ENCODE measurements around the gene LEP.
"Not testable (repeated sequence)": the region's sequence is repeated elsewhere in the genome, so short reads cannot be mapped to it uniquely, and the experiment has no call there.

Gene LEP

DNA sequence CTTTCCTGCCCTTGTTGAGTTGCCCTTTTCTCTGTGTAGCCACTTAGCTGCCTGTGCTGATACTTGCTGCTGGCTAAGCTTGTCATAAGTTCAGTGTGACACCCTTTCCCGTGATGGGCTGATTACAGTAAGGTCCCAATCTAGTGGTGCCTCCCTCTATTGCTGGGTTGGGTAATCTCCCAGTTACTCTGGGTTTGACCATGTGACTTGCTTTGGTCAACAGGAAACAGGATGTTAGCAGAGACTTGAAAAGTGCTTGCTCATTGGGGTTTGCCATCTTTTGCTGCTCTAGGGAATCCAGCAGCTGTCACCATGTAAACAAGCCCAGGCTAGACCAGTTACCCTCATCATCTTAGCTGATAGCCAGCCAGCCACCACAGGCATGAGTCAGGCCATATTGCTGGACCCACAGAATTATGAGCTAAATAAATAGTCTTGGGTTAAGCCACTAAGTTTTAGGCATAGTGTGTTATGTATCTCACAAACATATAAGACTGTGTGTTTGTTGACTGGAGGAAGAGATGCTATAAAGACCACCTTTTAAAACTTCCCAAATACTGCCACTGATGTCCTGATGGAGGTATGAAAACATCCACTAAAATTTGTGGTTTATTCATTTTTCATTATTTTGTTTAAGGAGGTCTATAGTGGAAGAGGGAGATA, 4.0 kb upstream of the LEP start:
- H3K27ac ChIP-seq: no peak overlapping the region
- TF ChIP-seq ZFX (IDR thresholded peaks at IDR 0.05; ENCODE audit: borderline replicate concordance): no peak
- TF ChIP-seq, protein P1, sequence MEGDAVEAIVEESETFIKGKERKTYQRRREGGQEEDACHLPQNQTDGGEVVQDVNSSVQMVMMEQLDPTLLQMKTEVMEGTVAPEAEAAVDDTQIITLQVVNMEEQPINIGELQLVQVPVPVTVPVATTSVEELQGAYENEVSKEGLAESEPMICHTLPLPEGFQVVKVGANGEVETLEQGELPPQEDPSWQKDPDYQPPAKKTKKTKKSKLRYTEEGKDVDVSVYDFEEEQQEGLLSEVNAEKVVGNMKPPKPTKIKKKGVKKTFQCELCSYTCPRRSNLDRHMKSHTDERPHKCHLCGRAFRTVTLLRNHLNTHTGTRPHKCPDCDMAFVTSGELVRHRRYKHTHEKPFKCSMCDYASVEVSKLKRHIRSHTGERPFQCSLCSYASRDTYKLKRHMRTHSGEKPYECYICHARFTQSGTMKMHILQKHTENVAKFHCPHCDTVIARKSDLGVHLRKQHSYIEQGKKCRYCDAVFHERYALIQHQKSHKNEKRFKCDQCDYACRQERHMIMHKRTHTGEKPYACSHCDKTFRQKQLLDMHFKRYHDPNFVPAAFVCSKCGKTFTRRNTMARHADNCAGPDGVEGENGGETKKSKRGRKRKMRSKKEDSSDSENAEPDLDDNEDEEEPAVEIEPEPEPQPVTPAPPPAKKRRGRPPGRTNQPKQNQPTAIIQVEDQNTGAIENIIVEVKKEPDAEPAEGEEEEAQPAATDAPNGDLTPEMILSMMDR (IDR thresholded peaks at IDR 0.05): no peak

DNA sequence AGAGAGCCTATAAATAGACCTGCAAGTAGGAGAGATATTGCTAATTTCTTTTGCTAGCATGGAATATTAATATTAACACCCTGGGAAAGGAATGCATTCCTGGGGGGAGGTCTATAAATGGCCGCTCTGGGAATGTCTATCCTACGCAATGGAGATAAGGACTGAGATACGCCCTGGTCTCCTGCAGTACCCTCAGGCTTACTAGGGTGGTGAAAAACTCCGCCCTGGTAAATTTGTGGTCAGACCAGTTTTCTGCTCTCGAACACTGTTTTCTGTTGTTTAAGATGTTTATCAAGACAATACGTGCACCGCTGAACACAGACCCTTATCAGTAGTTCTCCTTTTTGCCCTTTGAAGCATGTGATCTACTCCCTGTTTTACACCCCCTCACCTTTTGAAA, 1.9 kb upstream of the LEP start:
- H3K27ac ChIP-seq: not testable (repeated sequence)

DNA sequence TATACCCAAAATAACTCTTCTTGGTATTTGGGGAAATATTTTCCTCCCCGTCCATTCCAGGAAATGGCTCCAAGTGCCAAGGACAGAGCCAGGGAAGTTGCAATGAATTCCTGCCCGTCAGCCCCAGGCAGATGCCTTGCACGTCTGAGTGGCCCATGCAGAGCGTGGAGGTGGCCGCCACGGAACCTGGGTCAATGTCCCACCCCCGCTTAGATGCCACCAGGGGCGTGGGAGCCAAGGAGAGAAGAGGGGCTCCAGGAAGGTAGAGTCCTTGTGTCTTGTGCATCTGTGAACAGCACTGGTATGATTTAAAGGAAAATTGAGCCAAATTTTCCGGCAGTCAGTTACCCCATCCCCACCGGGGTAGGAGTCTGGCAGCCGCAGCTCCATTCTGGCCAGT, 1.6 kb downstream of the LEP start:
- H3K27ac ChIP-seq: no peak overlapping the region
- no peak for TF ChIP-seq ZFX (IDR thresholded peaks at IDR 0.05; ENCODE audit: borderline replicate concordance)
- TF ChIP-seq, protein P1 (IDR thresholded peaks at IDR 0.05): no peak

DNA sequence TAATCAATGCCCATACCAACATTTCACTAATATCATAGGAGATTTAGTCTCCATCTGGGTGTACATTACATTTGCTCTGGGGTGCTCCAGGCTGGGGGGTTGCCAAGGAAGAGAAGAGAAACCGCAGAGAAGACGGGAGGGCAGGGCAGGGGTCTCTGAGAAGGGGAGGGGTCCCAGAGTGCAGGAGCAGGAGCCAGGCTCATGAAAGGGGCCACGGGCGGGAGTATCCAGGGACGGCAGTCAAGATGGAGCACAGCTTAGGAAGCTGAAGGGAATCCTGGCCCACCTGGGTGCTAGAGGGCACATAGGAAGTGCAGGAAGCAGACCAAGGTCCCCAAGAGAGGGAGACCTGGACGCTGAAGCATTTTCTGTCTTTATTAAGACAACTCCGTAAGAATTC, 2.2 kb downstream of the LEP start:
- TF ChIP-seq, protein P1 (IDR thresholded peaks at IDR 0.05): no peak
- TF ChIP-seq ZFX (IDR thresholded peaks at IDR 0.05; ENCODE audit: borderline replicate concordance): no peak
- H3K27ac ChIP-seq: no peak overlapping the region

DNA sequence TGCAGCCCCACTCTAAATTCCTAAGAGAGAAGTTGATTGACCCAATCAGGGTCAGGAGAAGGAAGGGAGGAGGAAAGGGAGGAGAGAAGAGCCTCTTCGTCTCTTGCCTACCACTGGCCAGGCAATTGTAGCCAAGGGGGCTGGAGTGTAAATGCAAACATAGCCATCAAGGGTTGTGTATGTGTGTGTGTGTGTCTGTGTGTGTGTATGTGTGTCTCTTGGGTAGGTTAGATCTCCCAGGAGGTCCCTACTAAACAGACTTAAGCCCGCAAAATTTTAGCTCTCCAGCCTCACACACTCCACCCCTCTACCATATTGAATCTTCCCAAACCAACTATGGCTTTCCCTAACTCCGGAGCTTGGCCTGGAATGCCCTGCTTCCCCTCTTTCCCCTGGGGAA, 3.8 kb downstream of the LEP start:
- TF ChIP-seq, protein P1 (IDR thresholded peaks at IDR 0.05): no peak
- TF ChIP-seq ZFX (IDR thresholded peaks at IDR 0.05; ENCODE audit: borderline replicate concordance): no peak
- H3K27ac ChIP-seq: no peak overlapping the region

DNA sequence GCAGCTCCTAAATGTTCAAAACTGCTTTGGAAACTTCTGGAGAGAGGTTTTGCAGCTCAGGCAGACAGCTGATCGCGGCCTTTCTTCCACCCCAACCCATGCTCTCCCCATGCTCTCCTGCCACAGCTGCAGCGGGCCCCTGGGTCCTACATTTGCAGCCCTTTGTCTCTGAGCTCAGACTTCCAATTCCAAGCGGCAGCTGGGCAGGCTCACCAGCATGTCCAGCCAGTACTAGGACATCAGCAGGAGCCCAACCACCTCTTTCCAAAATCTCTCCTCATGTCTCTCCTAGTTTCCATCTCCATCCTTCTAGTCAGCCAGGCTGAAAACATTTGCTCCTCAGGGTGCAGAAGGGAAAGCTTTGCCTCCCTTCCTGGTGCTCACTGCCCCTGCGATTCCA, 6.0 kb downstream of the LEP start:
- TF ChIP-seq, protein P1 (IDR thresholded peaks at IDR 0.05): no peak
- no peak for TF ChIP-seq ZFX (IDR thresholded peaks at IDR 0.05; ENCODE audit: borderline replicate concordance)
- H3K27ac ChIP-seq: no peak overlapping the region

DNA sequence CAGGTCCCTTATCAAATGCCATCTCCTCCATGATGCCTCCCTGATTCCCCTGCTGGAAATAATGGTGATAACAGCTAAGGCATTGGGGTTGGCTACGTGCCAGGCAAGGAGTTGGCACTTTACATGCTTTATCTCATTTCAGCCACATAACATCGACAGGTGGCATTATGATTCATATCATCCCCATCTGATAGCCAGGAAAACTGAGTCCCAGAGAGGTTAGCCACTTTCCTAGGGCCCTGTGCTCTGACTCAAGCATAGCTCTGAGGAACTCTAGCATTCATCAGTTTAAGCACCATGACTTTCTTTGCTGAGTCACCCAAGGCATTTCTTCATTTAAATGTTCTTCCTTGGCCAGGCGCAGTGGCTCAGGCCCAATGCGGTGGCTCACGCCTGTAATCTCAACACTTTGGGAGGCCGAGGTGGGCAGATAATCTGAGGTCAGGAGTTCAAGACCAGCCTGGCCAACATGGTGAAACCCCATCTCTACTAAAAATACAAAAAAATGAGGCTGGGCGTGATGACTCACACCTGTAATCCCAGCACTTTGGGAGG, 6.6 kb downstream of the LEP start:
- no peak overlapping the region for H3K27ac ChIP-seq
- TF ChIP-seq ZFX (IDR thresholded peaks at IDR 0.05; ENCODE audit: borderline replicate concordance): no peak
- TF ChIP-seq, protein P1 (IDR thresholded peaks at IDR 0.05): no peak

DNA sequence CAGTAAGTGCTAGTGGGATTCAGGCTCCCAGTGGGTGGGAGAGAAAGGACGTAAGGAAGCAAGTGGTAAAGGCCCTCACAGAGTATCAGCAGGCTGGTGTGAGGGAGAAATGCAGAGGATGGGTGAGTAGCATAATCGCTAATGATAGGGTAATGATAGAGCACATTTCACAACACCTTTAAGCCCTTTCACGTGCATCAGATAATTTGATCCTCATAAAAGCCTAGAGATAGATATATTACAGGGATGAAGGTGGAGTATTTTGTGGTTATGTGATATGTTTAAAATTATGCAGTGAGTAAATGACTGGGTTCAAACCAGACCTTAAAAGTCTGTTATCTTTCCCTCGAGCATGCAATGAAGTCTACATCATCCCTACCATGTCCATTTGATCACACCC, 10.3 kb downstream of the LEP start:
- no peak overlapping the region for H3K27ac ChIP-seq
- TF ChIP-seq, protein P1 (IDR thresholded peaks at IDR 0.05): no peak
- TF ChIP-seq ZFX (IDR thresholded peaks at IDR 0.05; ENCODE audit: borderline replicate concordance): no peak
